HCT116 (cell line): Measurements from ENCODE around the gene TMPRSS7. TPM values are rescaled to one million over a fixed set of nuclear protein-coding genes. Genes with fewer than 3 reads are reported as not detected.

ENCODE experiments used
- ATAC-seq: fragments of 200-7000 bp; cut with Tn5 transposase; 2 replicates; pipeline ENCODE4 v1.9.1; 2020; ENCODE audit warnings: mild to moderate bottlenecking, moderate library complexity
- BruUV-seq: library from RNA; stranded (reverse); fragments of 400-500 nt; replicated peaks from 2 replicates; lab custom pipeline; 2021; lab: Mats Ljungman, UMichigan
- CTCF ChIA-PET: fragments of 300-600 bp; sonication (Branson Sonifier 250); formaldehyde crosslinking; loops from one replicate; lab custom pipeline; 2021; ENCODE audit warnings: antibody characterized with exemption; lab: Charles Lee
- POLR2A ChIA-PET: fragments of 300-600, 350-600 bp; sonication (Branson Sonifier 250); formaldehyde crosslinking; loops from one replicate; lab custom pipeline; 2021; ENCODE audit warnings: antibody characterized with exemption; lab: Charles Lee
- RAD21 ChIA-PET, 2 experiments: fragments of 300-600 bp; sonication (Branson Sonifier 250); formaldehyde crosslinking; loops; one replicate each; lab custom pipeline; 2023; ENCODE audit warnings: low total read pairs in 2 of 2; ENCODE audit not compliant: uncharacterized antibody in 2 of 2, unreplicated experiment in 2 of 2, low non-redundant PET in 1 of 2; lab: Charles Lee
- DNase-seq: peaks from one replicate; pipeline ENCODE4 v3.0.0-alpha.2; 2010; ENCODE audit warnings: low read depth, low spot score
- H2AFZ ChIP-seq: fragments of 200-600 bp; shearing (Covaris generic), sonication (generic); 2 replicates; pipeline ENCODE4 v1.6.1; 2017; ENCODE audit warnings: low read depth, mixed run types, mixed read lengths, antibody characterized with exemption, low read length; ENCODE audit not compliant: poor library complexity, severe bottlenecking
- H3K27ac ChIP-seq: 2 replicates; pipeline ENCODE4 v1.5.1; 2012; ENCODE audit warnings: low read depth, low read length
- H3K27me3 ChIP-seq: fragments of 200-600 bp; sonication (generic); 2 replicates; pipeline ENCODE4 v1.6.1; 2016; ENCODE audit warnings: mixed run types, low read length, mixed read lengths; ENCODE audit not compliant: insufficient read depth
- H3K36me3 ChIP-seq, 2 experiments: fragments of 200-500 bp in 1 of 2; fragments of 200-600 bp in 1 of 2; sonication (Bioruptor generic) in 1 of 2; sonication (generic) in 1 of 2; 2 replicates each; pipeline versions ENCODE4 v1.5.1 to v1.6.1; 2014 to 2016; ENCODE audit warnings: low read length in 2 of 2, inconsistent platforms in 1 of 2, mixed read lengths in 1 of 2, mixed run types in 1 of 2; ENCODE audit not compliant: insufficient read depth in 2 of 2, control insufficient read depth in 1 of 2
- H3K4me1 ChIP-seq, 2 experiments: fragments of 200-600 bp in 1 of 2; sonication (generic) in 1 of 2; 2 replicates each; pipeline versions ENCODE4 v1.5.1 to v1.6.1; 2012 to 2017; ENCODE audit warnings: low read length in 2 of 2, inconsistent platforms in 1 of 2, mild to moderate bottlenecking in 1 of 2, mixed read lengths in 1 of 2, mixed run types in 1 of 2, moderate library complexity in 1 of 2; ENCODE audit not compliant: insufficient read depth in 2 of 2, control insufficient read depth in 1 of 2
- H3K4me2 ChIP-seq: fragments of 200-600 bp; sonication (generic); 2 replicates; pipeline ENCODE4 v1.6.1; 2017; ENCODE audit warnings: mixed run types, low read length, mixed read lengths
- H3K4me3 ChIP-seq, 2 experiments: fragments of 200-600 bp in 1 of 2; sonication (generic) in 1 of 2; replicated peaks in 1 of 2; 2 replicates each; pipeline ENCODE4 v1.5.1; 2011 to 2016; ENCODE audit warnings: low read length in 2 of 2, control low read depth in 1 of 2, low read depth in 1 of 2, mild to moderate bottlenecking in 1 of 2, mixed read lengths in 1 of 2, mixed run types in 1 of 2
- H3K79me2 ChIP-seq: fragments of 200-600 bp; sonication (generic); 2 replicates; pipeline ENCODE4 v1.6.1; 2017; ENCODE audit warnings: mild to moderate bottlenecking, mixed run types, low read length, moderate library complexity, mixed read lengths; ENCODE audit not compliant: insufficient read depth
- H3K9ac ChIP-seq: fragments of 200-600 bp; sonication (generic); 2 replicates; pipeline ENCODE4 v1.6.1; 2016; ENCODE audit warnings: low read length, mixed read lengths
- H3K9me2 ChIP-seq: fragments of 200-600 bp; sonication (generic), shearing (Covaris generic); 2 replicates; pipeline ENCODE4 v1.6.1; 2017; ENCODE audit warnings: mixed run types, mild to moderate bottlenecking, moderate library complexity; ENCODE audit not compliant: insufficient read depth
- H3K9me3 ChIP-seq, 2 experiments: fragments of 200-500 bp in 1 of 2; fragments of 200-600 bp in 1 of 2; sonication (Bioruptor generic) in 1 of 2; sonication (generic) in 1 of 2; 2 replicates each; pipeline ENCODE4 v1.6.1; 2014 to 2017; ENCODE audit warnings: low read length in 2 of 2, mixed read lengths in 2 of 2, inconsistent platforms in 1 of 2, low read depth in 1 of 2, mild to moderate bottlenecking in 1 of 2, mixed run types in 1 of 2, moderate library complexity in 1 of 2; ENCODE audit not compliant: control insufficient read depth in 1 of 2, insufficient read depth in 1 of 2
- H4K20me1 ChIP-seq: fragments of 200-600 bp; sonication (generic), shearing (Covaris generic); 2 replicates; pipeline ENCODE4 v1.6.1; 2017; ENCODE audit warnings: mixed run types, mild to moderate bottlenecking, moderate library complexity; ENCODE audit not compliant: insufficient read depth
- CBX3 ChIP-seq: IDR thresholded peaks from 2 replicates; pipeline ENCODE4 v1.6.1; 2012; ENCODE audit warnings: low read depth
- CTCF ChIP-seq, 3 experiments: fragments of 200-600 bp in 1 of 3; sonication (generic) in 1 of 3; IDR thresholded peaks in 2 of 3; conservative IDR thresholded peaks in 1 of 3; 2 replicates each; pipeline ENCODE4 v1.5.1; 2012 to 2017; ENCODE audit warnings: low read depth in 2 of 3, low read length in 2 of 3, antibody characterized with exemption in 1 of 3, borderline replicate concordance in 1 of 3, control low read depth in 1 of 3, mild to moderate bottlenecking in 1 of 3, mixed read lengths in 1 of 3, mixed run types in 1 of 3, moderate library complexity in 1 of 3; ENCODE audit not compliant: insufficient read depth in 1 of 3
- EGR1 ChIP-seq: IDR thresholded peaks from 2 replicates; pipeline ENCODE4 v1.6.1; 2012; ENCODE audit warnings: low read depth
- EZH2 ChIP-seq: fragments of 200-600 bp; sonication (generic); IDR thresholded peaks from 2 replicates; pipeline ENCODE4 v1.6.1; 2017; ENCODE audit warnings: antibody characterized with exemption, mixed run types
- EZH2phosphoT487 ChIP-seq: fragments of 200-600 bp; IDR thresholded peaks from 2 replicates; pipeline ENCODE4 v1.6.1; 2018; ENCODE audit warnings: antibody characterized with exemption, borderline replicate concordance
- JUND ChIP-seq: IDR thresholded peaks from 2 replicates; pipeline ENCODE4 v1.6.1; 2012
- MAX ChIP-seq: IDR thresholded peaks from 2 replicates; pipeline ENCODE4 v1.6.1; 2012
- POLR2AphosphoS5 ChIP-seq: IDR thresholded peaks from 2 replicates; pipeline ENCODE4 v1.6.1; 2011; ENCODE audit warnings: mild to moderate bottlenecking, low read depth, low read length, moderate library complexity
- RAD21 ChIP-seq: IDR thresholded peaks from 2 replicates; pipeline ENCODE4 v1.6.1; 2012; ENCODE audit warnings: low read depth, mild to moderate bottlenecking
- REST ChIP-seq: IDR thresholded peaks from 2 replicates; pipeline ENCODE4 v1.6.1; 2012; ENCODE audit warnings: low read depth
- SP1 ChIP-seq: IDR thresholded peaks from 2 replicates; pipeline ENCODE4 v1.6.1; 2012; ENCODE audit warnings: low read depth
- SRF ChIP-seq: IDR thresholded peaks from 2 replicates; pipeline ENCODE4 v1.6.1; 2012; ENCODE audit warnings: low read depth
- YY1 ChIP-seq: IDR thresholded peaks from 2 replicates; pipeline ENCODE4 v1.6.1; 2011; ENCODE audit warnings: low read length, low read depth, moderate library complexity, mild to moderate bottlenecking; ENCODE audit not compliant: insufficient replicate concordance; ENCODE audit errors: extremely low read depth
- ZBTB33 ChIP-seq: IDR thresholded peaks from 2 replicates; pipeline ENCODE4 v1.6.1; 2011; ENCODE audit warnings: mild to moderate bottlenecking, low read length, moderate library complexity; ENCODE audit not compliant: insufficient replicate concordance; ENCODE audit errors: extremely low read depth
- intact Hi-C: fragments of 100-400 bp; cut with micrococcal nuclease; formaldehyde crosslinking; loops from 2 replicates; pipeline ENCODE4 v1.10.0; 2022
- total RNA-seq: library from RNA; stranded (reverse); gene quantifications from one replicate; pipeline ENCODE4 v1.2.1, GENCODE V29; 2021; ENCODE audit not compliant: unreplicated experiment
- TF ChIP-seq, protein P1 (sequence below): IDR thresholded peaks from 2 replicates; pipeline ENCODE4 v1.6.1; 2012

Gene TMPRSS7
- total RNA-seq, 1 experiment from 2014 or later: not detected

DNA sequence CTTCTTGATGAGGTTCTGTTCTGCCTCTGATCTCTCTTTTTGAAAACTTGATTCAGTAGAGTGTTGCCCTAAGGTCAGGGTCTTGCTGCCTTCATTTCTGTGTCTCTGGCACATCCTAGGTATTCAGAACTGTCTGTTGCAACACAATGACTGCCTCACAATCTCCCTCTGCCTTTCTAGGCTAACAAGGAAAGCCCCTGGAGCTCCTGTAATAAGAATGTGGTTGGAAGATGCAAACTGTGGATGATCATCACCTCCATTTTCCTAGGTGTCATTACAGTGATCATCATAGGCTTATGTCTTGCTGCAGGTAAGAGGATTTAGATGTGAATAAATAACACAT lies 58.6 kb downstream of the TMPRSS7 start (continued):
- no peak for TF ChIP-seq ZBTB33

DNA sequence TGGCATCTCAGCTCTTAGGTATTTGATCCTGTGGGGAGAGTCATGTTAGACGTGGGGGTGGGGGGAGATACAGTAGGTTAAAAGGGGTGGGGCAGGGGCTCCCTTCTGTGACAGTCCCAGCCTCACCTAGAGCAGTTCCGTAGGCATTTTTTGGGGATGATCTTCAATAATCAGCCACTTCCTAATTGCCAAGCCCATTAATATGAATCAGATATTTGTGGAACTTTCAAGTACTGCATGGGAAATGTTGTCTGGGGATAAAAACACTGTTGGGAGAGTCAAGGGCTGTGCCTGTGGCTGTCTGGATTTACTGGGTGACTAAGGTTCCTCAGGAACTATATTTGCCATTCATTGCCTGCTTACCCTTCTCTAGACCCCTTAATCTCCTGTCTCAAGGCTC lies 61.2 kb downstream of the TMPRSS7 start:
- intact Hi-C loops: no loop called here
- CTCF ChIA-PET: interaction anchor here (2.8 kb wide), 1 partner anchor 16 kb away, joined by 15 read pairs; no protein-coding TSS in a partner anchor
- TF ChIP-seq SP1: no peak
- no peak for TF ChIP-seq SRF
- TF ChIP-seq, protein P1, sequence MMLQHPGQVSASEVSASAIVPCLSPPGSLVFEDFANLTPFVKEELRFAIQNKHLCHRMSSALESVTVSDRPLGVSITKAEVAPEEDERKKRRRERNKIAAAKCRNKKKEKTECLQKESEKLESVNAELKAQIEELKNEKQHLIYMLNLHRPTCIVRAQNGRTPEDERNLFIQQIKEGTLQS: no peak
- TF ChIP-seq REST: no peak
- no peak for TF ChIP-seq RAD21
- TF ChIP-seq EZH2: no peak
- TF ChIP-seq ZBTB33: no peak
- TF ChIP-seq JUND: no peak
- no peak for TF ChIP-seq MAX
- TF ChIP-seq CTCF (IDR thresholded peaks at IDR 0.05 in 2 of 3, conservative IDR thresholded peaks at IDR 0.05 in 1 of 3; ENCODE audit: borderline replicate concordance in 1 of 3, insufficient read depth in 1 of 3, low read depth in 2 of 3, low read length in 2 of 3): no peak
- no peak for TF ChIP-seq CBX3
- TF ChIP-seq EZH2phosphoT487: no peak
- no peak for TF ChIP-seq YY1
- TF ChIP-seq EGR1: no peak
- no peak for TF ChIP-seq POLR2AphosphoS5

More for the DNA sequence above, 61.2 kb downstream of the TMPRSS7 start:
- no peaks in the 10 kb centered on the region for H4K20me1 ChIP-seq
- no peak overlapping the region for H3K4me3 ChIP-seq
- H3K4me2 ChIP-seq: no peak overlapping the region
- no peaks in the 10 kb centered on the region for H3K9me3 ChIP-seq
- POLR2A ChIA-PET: no interaction called here
- peaks cover 66% of the 10 kb centered on the region for H3K79me2 ChIP-seq
- DNase-seq (no peak), ATAC-seq (no peak)
- BruUV-seq: no TSS peak
- no peak overlapping the region for H3K9ac ChIP-seq
- RAD21 ChIA-PET: no interaction called here
- H3K27ac ChIP-seq: no peak overlapping the region
- H3K27me3 ChIP-seq: no peaks in the 10 kb centered on the region
- peaks cover 10 to 27% of the 10 kb centered on the region in 2 experiments for H3K4me1 ChIP-seq
- H3K36me3 ChIP-seq: peaks cover 0 to 4% of the 10 kb centered on the region in 2 experiments; a peak in 1 of 4 replicates
- H3K9me2 ChIP-seq: no peaks in the 10 kb centered on the region
- no peak overlapping the region for H2AFZ ChIP-seq
